ENCODE data around the gene XPOT.

DNA sequence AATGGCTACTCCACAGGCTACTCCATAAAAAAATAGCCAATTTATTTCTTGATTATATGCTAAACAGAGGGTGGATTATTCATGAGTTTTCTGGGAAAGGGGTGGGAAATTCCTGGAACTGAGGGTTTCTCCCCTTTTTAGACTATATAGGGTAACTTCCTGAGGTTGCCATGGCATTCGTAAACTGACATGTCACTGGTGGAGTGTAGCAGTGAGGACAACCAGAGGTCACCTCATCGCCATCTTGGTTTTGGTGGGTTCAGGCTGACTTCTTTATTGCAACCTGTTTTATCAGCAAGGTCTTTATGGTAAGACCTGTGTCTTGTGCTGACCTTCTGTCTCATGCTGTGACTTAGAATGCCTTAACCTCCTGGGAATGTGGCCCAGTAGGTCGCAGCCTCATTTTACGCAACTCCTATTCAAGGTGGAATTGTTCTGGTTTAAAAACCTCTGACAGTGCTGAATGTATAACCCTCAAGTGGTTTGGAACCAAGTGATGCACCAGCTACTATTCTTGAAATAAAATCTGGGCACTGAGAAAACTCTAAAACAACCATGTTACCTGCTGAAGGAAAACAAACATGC lies 41.4 kb upstream of the XPOT start:
- TF ChIP-seq, protein P1, sequence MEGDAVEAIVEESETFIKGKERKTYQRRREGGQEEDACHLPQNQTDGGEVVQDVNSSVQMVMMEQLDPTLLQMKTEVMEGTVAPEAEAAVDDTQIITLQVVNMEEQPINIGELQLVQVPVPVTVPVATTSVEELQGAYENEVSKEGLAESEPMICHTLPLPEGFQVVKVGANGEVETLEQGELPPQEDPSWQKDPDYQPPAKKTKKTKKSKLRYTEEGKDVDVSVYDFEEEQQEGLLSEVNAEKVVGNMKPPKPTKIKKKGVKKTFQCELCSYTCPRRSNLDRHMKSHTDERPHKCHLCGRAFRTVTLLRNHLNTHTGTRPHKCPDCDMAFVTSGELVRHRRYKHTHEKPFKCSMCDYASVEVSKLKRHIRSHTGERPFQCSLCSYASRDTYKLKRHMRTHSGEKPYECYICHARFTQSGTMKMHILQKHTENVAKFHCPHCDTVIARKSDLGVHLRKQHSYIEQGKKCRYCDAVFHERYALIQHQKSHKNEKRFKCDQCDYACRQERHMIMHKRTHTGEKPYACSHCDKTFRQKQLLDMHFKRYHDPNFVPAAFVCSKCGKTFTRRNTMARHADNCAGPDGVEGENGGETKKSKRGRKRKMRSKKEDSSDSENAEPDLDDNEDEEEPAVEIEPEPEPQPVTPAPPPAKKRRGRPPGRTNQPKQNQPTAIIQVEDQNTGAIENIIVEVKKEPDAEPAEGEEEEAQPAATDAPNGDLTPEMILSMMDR (IDR thresholded peaks at IDR 0.05), result no peak
- TF ChIP-seq POLR2A (IDR thresholded peaks at IDR 0.05), result no peak

Data from testis (tissue), 2 donors.